22Rv1 (cell line): Measurements from ENCODE around the gene CHD2.

Experiments used
- H3K27ac ChIP-seq: fragments of 450-650 bp; 2 replicates; pipeline ENCODE4 v1.5.1; 2017
- CTCF ChIP-seq: fragments of 450-650 bp; IDR thresholded peaks from 2 replicates; pipeline ENCODE4 v1.5.1; 2017; ENCODE audit warnings: mild to moderate bottlenecking
- ZFX ChIP-seq: fragments of 450-650 bp; IDR thresholded peaks from 2 replicates; pipeline ENCODE4 v1.6.1; 2017; ENCODE audit warnings: antibody characterized with exemption, borderline replicate concordance

Gene CHD2

GRCh38 chr15:93026380-93026817, 126.3 kb downstream of the CHD2 start:
- no peak for TF ChIP-seq CTCF
- no peak for TF ChIP-seq ZFX
- no peak overlapping the region for H3K27ac ChIP-seq

- TF ChIP-seq ZFX: no peak
- TF ChIP-seq CTCF: no peak
- no peak overlapping the region; the same call in 1 of the 2 replicates for H3K27ac ChIP-seq
Measured at GRCh38 chr15:93027413-93027812, 127.3 kb downstream of the CHD2 start.

GRCh38 chr15:93028111-93028631, 128.0 kb downstream of the CHD2 start:
- TF ChIP-seq CTCF: no peak
- no peak for TF ChIP-seq ZFX
- H3K27ac ChIP-seq: no peak overlapping the region

GRCh38 chr15:93028632-93029213, 128.6 kb downstream of the CHD2 start:
- TF ChIP-seq ZFX (no peak), CTCF (no peak)
- no peak overlapping the region for H3K27ac ChIP-seq

GRCh38 chr15:93029214-93029835, 129.2 kb downstream of the CHD2 start:
- TF ChIP-seq ZFX: no peak
- TF ChIP-seq CTCF: no peak
- H3K27ac ChIP-seq: 0 out of 2 replicates have a peak overlapping the region, but pooled peaks have one; percentile 8

GRCh38 chr15:93029836-93030429, 129.8 kb downstream of the CHD2 start:
- 0 out of 2 replicates have a peak overlapping the region, but pooled peaks have one; percentile 8 for H3K27ac ChIP-seq

More at GRCh38 chr15:93029836-93030429, 129.8 kb downstream of the CHD2 start:
- no peak for TF ChIP-seq CTCF
- TF ChIP-seq ZFX: no peak
